HG02588 (cell line): ENCODE measurements around the gene SNPH.

Experiments used
- ATAC-seq: cut with Tn5 transposase; IDR thresholded peaks from one replicate; pipeline ENCODE4 v1.9.1; 2021; ENCODE audit warnings: mild to moderate bottlenecking, moderate library complexity; ENCODE audit not compliant: unreplicated experiment

Gene SNPH

DNA sequence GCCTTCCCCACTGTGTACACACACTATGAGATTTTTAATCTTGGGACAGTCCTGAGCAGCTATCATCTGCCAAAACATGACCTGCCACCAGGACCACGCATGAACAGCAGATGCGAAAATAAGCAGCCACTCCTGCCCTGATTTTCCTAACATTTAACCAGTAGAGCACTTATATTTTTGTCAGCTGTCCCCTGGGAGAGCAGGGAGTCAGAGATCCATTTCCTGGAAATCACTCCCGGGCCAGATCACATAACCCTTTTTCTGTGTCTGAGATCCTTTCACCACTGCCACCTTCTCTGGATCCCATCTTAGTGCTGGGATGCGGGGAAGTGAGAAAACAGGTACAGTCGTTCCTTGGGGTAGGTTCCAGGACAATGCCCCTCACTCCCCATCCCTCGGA lies 57.2 kb downstream of the SNPH start:
- no peak for ATAC-seq

DNA sequence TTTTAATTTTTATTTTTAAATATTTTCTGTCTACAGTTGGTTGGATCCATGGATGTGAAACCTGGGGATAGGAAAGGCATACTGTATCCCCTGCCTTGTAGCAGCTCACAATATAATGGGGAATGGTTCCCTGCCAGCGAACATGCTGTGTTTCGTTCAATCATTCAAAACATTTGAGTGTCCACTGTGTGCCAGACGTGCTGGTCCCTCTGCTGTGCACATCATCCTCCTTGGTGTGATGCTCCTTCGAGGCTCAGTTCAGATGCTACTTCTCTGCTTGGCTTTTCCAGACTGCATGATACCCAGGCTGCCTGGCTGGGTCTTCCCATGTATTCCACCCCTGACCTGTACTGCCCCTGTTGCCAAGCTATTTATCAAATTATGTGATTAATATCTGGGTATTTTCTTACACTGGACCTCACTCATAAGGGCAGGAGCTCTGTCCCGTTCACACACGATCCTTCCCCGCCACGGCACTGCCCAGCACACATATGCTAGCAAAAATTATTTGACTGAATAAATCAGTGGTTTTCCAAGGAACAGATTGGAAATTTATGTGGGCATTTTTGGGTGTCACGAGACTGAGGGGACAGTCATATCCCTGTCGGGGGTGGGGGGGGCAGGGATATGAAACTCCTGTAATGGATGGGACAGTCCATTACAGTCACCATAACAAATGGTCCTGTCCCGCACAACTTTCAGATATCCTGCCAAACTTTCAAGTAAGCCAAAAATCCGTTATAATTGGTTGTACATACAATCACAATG lies 57.9 kb downstream of the SNPH start:
- no peak for ATAC-seq

DNA sequence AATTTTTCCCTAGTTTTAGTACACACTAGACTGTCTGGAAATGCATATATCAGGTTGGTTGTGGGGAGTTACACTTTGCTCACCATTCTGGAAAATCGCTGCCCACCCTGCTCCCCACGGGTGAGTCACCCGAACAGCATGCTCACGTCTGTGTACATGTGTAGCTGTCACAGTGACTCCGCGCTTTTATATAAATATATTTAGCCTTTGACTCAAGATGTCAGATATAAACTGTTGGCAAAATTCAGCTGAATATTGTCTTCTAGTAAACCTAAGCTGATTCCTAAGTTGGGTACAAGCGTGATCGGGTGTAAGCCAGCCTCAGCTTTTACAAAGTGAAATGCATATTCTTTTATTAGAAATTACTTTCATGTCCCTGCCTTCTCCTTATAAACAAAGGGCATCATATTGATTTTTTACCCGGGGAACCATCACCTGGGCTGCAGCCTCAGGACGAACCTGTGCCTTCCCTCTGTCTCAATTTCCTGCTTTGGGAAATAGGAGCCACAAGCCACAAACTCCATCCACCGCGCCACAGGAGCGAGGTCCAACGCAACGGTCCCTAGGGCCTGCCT lies 58.6 kb downstream of the SNPH start:
- ATAC-seq, result no peak

DNA sequence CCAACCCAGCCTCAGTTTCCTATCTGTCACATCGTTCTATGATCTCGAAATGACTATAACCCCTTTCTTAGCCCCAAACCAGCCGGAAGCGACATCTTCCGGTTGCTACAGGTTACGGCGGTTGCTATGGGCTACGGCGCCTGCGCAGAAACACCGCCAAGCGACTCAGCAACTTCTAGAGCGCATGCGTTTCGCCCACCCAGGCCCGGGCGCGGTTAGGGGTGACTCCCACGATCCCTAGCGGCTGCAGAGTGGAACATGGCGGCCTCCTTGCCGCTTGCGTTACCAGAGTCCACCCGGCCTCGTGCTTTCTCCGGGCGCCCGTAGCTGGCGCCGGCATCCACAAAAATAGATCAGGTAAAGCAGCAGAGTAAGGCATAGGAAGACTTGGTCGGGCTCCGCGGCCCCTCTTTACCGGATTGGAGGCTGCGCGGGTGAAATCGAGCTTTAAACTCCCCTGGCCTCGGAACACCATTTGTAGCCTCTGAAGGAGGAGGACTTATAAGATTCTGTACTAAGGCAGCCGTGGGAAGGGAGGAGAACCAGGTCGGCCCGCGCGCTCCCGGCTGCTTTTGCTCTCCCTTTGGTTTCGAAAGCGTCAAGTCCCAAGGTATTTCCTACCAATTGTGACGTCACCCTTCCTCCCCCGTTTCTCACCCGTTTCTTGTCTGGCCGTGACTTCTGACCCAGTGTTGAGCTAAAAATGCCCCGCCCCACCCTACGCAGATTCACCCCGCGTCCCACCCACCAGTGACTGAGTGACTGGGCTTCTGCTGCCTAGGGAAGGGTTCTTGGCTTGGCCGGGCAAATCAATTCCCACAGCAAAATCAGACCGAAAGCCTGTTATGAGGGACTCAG lies 59.3 kb downstream of the SNPH start:
- peak; percentile 84 for ATAC-seq

DNA sequence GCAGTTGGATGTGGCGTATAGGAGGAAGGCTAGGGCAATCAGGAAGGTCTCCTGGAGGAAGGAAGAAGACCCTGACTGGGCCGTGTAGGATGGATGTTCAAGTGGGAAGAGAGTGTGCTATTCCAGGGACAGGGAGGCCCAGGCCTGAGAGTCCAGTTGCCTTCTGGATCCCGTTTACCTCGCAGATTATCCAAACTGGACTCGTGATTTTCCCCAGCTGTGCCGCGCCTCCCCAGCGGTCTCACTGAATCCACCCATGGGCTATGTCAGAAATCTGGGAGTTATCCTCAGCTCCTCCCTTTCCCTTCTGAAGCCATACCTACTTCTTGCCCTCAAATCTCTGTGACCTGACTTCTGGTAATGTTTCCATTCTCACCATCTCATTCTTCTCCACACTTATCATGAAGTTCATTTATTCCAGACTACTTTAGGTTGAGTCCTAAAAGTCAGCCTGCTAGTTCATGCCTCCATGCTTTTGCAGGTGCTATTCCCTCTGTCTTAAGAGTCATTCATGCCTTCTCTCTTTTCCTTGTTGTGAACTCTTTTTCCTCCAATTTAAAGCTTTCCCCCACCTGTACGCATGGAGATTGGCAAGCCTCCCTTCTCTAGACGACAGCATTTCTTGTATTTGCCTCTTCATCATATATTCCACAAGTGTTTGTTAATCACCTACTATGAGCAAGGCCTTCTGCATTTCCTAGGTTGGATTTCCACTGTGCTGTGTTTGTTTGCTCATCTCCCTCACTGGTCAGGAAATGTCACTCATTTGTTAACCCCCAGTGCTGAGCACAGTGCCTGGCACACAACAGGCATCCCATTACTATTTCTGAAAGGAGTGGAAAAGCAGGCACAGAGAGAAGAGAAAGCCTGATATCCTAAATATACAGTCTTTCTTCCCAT lies 60.2 kb downstream of the SNPH start:
- no peak for ATAC-seq

DNA sequence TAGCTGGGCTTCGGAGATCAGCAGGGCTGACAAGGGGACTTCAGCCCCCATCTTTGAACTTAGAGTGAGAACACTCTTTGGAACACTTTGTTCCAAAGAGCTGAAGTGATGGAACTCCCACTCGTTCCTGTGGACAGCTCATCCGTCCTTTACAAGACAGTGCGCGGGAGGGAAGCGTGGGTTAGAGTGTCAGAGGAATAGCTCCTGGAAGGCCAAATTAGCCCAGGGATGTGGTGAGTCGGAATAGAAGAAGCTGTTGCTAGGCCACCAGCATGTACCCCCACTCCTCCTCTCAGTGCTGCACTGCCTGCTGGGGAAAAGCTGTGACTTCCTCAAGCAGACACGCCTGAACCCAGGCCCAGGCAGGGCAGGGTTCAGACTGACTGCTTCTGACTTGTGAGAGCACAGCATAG lies 61.2 kb downstream of the SNPH start:
- ATAC-seq, result no peak

DNA sequence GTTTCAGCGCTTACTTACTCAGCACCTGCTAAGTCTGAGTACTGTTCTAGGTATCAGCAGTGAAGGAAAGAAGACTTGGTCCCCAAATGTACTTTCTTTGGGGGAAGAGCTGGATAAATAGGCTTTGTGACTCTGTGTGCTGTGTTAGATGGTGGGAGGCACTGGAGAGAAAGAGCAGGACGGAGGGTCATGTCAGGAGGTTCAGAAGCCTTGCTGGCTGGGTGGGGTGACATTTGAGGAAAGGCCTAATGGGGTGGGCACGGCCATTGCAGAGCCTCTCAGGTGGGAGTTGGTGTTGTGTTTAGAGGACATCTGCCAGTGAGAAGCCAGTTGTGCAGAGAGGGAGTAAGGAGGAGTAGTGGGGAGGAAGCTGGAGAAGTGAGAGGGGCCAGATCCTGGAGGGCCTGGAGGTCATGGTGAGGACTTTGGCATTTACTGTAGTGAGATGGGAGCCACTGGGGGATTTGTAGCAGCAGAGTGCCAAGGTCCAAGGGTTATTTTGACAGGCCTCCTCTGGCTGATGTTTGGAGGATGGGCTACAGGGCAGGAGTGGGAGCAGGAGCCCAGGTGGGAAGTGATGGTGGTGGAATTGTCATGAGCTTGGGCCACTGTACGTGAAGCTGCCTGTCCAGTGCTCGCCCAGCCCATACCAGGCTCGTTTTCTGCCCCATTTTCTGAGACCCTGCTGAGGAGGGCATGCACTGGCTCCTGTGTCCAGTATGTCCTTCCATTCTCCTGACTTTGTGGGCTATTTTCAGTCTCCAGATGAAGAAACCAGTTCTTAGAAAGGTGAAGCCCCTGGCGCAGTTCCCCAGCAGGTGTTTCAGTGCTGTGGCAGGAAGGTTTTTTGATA lies 62.0 kb downstream of the SNPH start:
- ATAC-seq, result no peak

DNA sequence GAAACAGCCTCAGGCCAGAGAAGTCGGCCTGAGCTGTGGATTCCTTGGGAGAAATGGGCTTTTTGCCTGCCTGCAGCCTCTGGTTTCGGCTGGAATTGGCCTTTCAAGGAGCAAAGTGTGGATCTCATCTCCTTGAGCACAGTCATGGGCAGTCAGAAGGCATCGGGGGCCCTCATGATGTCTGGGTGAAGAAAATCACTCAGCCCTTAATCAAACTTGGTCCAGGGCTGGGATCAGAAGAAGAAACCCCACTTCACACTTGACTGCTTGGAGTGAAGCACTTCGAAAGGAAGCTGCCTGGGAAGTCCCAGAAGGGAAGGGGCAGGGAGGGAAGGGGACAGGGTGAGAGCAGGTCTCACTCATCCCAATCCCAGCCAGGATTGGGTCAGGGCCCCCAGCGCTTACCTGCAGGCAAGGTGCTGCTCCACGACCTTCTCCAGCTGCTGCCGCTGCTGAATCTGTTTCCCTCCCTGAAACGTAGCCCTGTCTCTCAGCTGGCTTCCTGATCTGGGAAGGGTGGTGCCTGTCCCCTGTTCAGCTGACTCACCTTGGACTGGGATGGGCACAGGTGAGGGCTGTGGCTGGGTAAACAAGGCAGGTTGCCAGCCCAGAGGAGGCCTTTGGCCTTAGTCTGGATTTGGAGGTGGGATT lies 62.7 kb downstream of the SNPH start, which contains the start of gene SDCBP2:
SDCBP2 (minus strand) TSS at position 460 of the 651 bp plus-strand sequence. CDS start 8,723 bp downstream, outside the sequence.
- no peak for ATAC-seq

DNA sequence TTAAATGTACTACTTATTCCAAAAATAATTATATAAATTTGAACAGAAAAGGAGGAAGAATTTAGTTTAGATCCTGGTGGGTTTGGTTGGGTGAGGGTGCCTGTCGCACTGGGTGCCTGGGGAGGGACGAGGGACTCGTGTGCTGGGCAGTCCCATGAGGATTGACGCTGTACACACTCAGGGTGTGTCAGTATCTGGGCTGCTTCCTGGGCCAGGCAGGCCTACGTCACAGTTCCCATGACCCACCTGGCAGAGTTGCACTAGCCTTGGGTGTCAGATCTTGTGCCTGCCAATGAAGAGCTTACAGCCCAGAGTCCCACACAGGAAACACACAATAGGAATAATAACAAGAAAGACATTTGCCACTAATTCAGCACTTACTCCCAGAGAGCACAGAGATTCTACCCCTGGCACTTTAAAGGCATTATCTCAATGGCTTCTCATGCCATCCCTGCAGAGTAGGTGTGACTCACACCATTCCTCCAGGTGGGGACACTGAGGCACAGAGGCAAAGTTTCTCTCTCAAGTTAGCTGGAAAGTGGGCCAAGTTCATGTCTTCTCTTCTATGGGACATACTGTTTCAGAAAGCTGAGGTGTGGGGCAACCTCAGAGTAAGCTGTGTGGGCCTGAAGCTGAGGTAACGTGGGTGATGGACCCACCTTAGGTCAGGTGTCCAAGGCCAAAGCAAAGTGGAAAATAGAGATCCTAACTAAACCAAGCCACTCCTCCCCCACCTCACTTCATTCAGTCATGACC lies 64.2 kb downstream of the SNPH start:
- no peak for ATAC-seq

DNA sequence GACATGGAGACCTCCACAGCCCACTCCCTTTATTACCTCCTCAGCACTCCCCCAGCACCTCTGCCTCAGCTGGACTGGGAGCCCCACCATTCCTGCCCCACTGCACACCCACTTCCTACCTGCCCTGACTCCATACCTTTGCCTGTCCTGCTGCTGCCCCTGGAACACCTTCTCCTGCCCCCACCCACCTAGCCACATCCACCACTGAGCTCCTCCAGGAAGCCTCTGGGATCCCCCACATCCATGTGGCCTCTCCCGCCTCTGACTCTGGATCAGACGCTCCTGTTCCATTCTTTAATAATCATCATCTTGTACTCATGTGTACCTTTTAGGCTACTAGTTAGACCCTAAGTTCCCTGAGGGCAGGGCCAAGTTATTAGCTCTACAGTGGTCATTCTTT lies 65.0 kb downstream of the SNPH start:
- ATAC-seq, result no peak

DNA sequence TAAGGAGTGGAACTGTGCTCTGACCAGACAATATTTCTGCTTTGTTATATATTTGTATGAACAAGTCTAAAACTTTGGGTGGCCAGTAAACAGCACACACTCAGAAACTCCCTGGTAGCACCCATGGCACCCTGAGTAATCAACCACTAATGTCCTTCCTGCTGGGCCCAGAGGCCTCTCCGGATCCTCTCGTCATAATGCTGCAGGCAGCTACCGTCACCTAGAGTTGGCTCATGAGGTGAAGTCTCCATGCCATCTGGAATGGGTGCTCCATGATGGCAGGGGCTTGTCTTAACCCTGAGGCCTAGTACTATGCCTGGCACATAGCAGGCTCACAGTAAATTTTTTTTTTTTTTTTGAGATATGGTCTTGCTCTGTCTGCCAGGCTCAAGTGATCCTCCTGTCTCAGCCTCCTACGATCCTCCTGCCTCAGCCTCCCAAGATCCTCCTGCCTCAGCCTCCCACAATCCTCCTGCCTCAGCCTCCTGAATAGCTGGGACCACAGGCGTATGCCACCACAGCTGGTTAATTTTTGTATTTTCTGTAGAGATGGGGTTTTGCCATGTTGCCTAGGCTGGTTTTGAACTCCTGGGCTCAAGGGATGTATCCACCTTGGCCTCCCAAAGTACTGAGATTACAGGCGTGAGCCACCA lies 65.8 kb downstream of the SNPH start:
- ATAC-seq, result no peak

DNA sequence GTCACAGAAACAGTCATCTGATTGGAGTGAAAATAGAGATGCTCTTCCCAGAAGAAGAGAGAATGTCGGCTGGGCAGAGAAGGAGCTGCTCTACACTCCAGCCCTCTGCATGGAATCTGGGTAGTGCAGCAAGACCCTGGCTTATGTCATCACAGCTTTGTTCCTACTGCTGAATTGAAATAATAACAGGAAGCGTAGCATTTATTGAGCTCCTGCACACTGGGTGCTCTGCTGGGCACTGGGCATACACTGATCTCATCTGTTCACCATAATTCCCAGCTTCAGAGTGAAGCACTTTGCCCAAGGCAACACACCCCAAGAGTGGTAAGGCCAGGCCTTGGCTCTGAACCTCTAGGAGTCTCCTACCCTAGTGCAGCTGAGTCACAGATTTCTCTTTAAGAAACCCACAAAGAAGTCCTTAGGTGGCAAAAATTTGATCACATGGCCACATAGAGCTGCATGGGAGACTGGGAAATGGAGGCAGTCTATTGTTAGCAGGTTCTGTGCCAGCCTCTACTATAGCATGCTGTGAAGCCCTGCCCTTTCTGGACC lies 66.7 kb downstream of the SNPH start:
- no peak for ATAC-seq

DNA sequence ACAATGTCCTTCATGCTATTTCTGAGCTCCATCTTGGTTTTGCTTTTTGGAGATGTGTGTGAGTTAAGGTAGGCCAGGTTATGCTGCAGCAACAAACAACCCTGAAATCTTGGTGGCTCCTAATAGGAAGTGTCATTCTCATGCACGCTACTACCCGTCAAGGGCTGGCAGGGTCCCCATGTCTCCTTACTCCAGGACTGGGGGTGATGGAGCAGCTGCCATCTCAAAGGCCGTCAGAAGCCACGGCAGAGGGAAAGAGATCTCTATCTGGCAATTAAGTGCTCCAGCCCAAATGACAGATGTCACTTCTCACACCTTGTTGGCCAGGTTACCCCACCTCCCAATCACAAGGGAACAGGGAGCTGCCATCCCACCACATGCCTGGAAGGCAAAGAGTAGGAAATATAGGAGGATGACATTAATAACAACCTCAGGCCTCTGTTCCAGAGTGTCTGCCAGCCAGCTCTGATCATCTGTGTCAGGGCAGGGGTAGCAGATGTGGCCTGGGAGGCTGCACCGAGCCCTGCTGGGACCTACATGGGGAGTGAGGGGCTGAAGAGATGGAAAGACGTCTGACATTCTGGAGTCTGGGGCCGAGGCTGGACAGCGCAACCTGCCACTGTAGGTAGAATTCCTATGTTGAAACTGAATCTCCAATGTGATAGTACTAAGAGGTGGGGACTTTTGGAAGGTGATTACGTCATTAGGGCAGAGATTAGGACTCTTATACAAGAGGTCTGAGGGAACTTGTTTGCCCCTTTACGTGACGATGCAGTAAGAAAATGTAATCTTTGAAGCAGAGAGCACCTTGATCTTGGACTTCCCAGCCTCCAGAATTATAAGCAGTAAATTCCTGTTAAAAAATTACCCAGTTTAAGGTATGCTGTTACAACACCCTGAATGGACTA lies 67.6 kb downstream of the SNPH start:
- no peak for ATAC-seq

DNA sequence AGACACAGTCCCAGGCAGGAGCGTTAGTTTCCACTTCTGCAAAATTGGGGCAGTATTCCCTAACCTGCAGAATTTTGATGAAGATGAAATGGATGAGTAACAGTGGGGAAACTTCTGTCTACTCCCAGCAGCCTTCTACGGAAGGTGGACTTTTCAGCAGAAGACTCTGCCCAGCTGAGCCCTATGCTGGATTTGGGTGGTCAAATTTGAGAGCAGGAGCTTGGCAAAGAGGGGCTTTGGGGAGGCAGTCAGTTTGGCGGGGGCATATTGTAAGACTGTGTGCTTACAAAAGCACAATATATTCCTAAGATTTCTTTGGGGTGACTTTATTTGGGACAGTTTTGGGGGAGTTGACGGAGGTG lies 68.3 kb downstream of the SNPH start:
- no peak for ATAC-seq

DNA sequence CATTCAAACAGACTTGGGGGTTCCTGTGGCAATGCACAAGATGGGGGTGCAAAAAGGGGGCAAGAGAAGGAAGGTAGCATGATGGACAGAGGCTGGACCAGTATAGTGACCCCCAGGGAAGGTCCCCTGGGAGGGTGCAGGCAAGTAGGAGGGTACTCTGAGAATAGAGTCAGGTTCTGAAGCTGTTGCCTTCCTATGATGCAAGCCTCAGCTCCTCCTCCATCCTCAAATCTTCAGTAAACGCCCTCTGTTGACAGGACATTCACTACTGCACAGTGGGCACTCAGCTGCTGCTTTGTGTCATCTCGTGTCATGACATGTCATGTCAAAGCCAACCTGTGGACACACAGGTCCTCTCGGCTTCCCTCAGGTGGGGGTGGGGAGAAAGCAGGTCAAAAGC lies 68.7 kb downstream of the SNPH start:
- no peak for ATAC-seq

DNA sequence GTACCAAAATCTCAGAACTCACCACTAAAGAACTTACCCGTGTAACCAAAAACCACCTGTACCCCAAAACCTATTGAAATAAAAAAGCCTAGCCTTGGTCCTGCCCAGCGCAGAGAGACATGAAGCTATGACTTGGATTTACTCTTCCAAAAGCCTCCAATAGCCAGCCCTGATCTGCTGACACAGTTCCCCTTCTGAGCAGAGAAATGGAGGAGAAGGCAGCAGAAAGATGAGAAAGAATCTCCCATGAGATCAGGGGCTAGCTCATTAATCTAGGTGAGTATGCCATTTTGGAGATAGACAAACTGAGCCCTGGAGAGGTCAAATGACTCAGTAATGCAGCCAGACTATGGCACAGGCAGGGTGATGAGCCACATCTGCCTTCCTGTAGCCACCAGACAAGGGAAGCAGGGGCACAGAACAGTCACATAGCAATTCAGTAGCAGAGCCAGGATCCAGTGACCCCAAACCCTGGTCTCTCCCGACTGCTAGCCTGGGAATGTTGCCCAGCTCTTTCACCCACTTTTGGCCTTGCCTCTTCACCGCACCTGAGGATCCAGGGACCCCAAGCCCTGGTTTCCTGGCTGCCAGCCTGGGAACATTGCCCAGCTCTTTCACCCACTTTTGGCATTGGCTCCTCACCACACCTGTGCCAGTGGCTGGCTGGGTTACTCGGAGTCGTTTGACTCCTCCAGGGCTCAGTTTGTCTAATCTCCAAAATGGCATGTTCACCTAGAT lies 70.0 kb downstream of the SNPH start:
- no peak for ATAC-seq
